Panc1 (cell line): Measurements from ENCODE around the gene TAF5L.

Experiments used
- CTCF ChIP-seq: fragments of 450-650 bp; IDR thresholded peaks from 2 replicates; pipeline ENCODE4 v1.5.1; 2017; ENCODE audit warnings: mild to moderate bottlenecking
- POLR2AphosphoS5 ChIP-seq: IDR thresholded peaks from 2 replicates; pipeline ENCODE4 v1.6.1; 2012; ENCODE audit warnings: mild to moderate bottlenecking, low read depth, low read length, moderate library complexity
- REST ChIP-seq, 2 experiments: IDR thresholded peaks; 2 replicates each; pipeline ENCODE4 v1.6.1; 2011 to 2012; ENCODE audit warnings: low read depth in 2 of 2, control low read depth in 1 of 2, low read length in 1 of 2, mild to moderate bottlenecking in 1 of 2, moderate library complexity in 1 of 2; ENCODE audit not compliant: insufficient read depth in 1 of 2
- TCF7L2 ChIP-seq: IDR thresholded peaks from 2 replicates; pipeline ENCODE4 v1.6.1; 2011; ENCODE audit warnings: mild to moderate bottlenecking, low read depth, low read length, inconsistent platforms

- TF ChIP-seq CTCF (no peak), REST (IDR thresholded peaks at IDR 0.05; ENCODE audit: insufficient read depth in 1 of 2, low read depth in 2 of 2, low read length in 1 of 2) (no peak), POLR2AphosphoS5 (no peak), TCF7L2 (no peak)
These were observed 2.1 kb downstream of the TAF5L start for GRCh38 chr1:229623838-229624237.
